Sigmoid colon (tissue), 7 donors: ENCODE results near the gene ESR1. TPM values are rescaled to one million over a fixed set of nuclear protein-coding genes. Genes with fewer than 3 reads are reported as not detected.
A peak's percentile ranks its signal among the peaks of the same experiment; 100 is the strongest.

Source experiments
- DNase-seq: peaks from one replicate; pipeline ENCODE4 v3.0.0-alpha.2; 2019
- H3K27ac ChIP-seq, 4 donors: fragments of 200-600 bp; sonication (generic); one replicate each; pipeline ENCODE4 v1.5.1; 2016 to 2019; ENCODE audit warnings: mild to moderate bottlenecking in 1 of 4
- H3K27me3 ChIP-seq, 3 donors: fragments of 200-600 bp; sonication (generic); one replicate each; pipeline ENCODE4 v1.5.1; 2019; ENCODE audit warnings: mild to moderate bottlenecking in 1 of 3
- H3K36me3 ChIP-seq, 4 donors: fragments of 200-600 bp; sonication (generic); one replicate each; pipeline ENCODE4 v1.5.1; 2016 to 2019
- H3K4me1 ChIP-seq, 4 donors: fragments of 200-600 bp; sonication (generic); one replicate each; pipeline ENCODE4 v1.5.1; 2017 to 2019
- H3K4me3 ChIP-seq, 4 donors: fragments of 200-600 bp; sonication (generic); one replicate each; pipeline ENCODE4 v1.5.1; 2017 to 2019; ENCODE audit warnings: mild to moderate bottlenecking in 2 of 4, moderate library complexity in 1 of 4
- H3K9me3 ChIP-seq, 4 donors: fragments of 200-600 bp in 3 of 4; sonication (generic) in 3 of 4; one replicate each; pipeline versions ENCODE4 v1.5.1 to v1.6.1; 2013 to 2019
- EP300 ChIP-seq, 4 donors: sonication (generic); formaldehyde crosslinking; IDR thresholded peaks; one replicate each; pipeline ENCODE4 v1.6.1; 2017; ENCODE audit warnings: antibody characterized with exemption in 4 of 4
- POLR2A ChIP-seq, 2 donors: fragments of 450-650 bp; IDR thresholded peaks; one replicate each; pipeline ENCODE4 v1.6.1; 2016; ENCODE audit warnings: antibody characterized with exemption in 2 of 2, mild to moderate bottlenecking in 2 of 2, moderate library complexity in 2 of 2
- POLR2AphosphoS5 ChIP-seq, 4 donors: sonication (generic); formaldehyde crosslinking; IDR thresholded peaks; one replicate each; pipeline ENCODE4 v1.6.1; 2017; ENCODE audit warnings: antibody characterized with exemption in 4 of 4
- WGBS, 2 donors: extraction: QIAGEN DNeasy Blood & Tissue Kit; methylation state at CpG; one replicate each; pipeline ENCODE4 v1.1.7; 2013; 5-methylcytosine and 5-hydroxymethylcytosine counted together
- intact Hi-C: fragments of 100-400 bp; cut with DNase I; formaldehyde crosslinking; loops from one replicate; pipeline ENCODE4 v1.15.1; 2023
- polyA plus RNA-seq, 3 donors: library from polyadenylated mRNA; stranded (reverse); fragments of 200-250 nt; gene quantifications; one replicate each; pipeline ENCODE4 v1.2.3, GENCODE V29; 2013
- total RNA-seq, 4 donors: library from RNA; depleted of rRNA; stranded (reverse); fragments of >200 nt; gene quantifications; one replicate each; pipeline ENCODE4 v1.1.0, GENCODE V29; 2016
- TF ChIP-seq, protein P1 (sequence below), 4 experiments: fragments of 450-650 bp in 3 of 4; fragments of 200-600 bp in 1 of 4; IDR thresholded peaks; one replicate each; pipeline ENCODE4 v1.5.1; 2016 to 2019; ENCODE audit warnings: antibody characterized with exemption in 4 of 4, mild to moderate bottlenecking in 3 of 4, moderate library complexity in 2 of 4
- donor health status: healthy with polysubstance abuse.
- donor health status: Bipolar disorder and iron deficiency.
- donor health status: healthy.

The ESR1 gene
- total RNA-seq (1 to 10 TPM in 3 of 4 donors, under 1 TPM in 1; 0.71 to 2.2 (median 1.1) TPM), polyA plus RNA-seq (under 1 TPM in 2 of 3 donors, not detected in 1; under 0.01 to 0.23 TPM)

GRCh38 chr6:151807513-151808370 is at the start of gene ESR1:
Gene ESR1, plus strand, starts transcription at chr6:151807682. Its CDS starts 231 bp downstream, at chr6:151807913.
- TF ChIP-seq POLR2AphosphoS5 (IDR thresholded peaks at IDR 0.05) (no peak), POLR2A (IDR thresholded peaks at IDR 0.05) (no peak), EP300 (IDR thresholded peaks at IDR 0.05) (no peak)
- TF ChIP-seq, protein P1, sequence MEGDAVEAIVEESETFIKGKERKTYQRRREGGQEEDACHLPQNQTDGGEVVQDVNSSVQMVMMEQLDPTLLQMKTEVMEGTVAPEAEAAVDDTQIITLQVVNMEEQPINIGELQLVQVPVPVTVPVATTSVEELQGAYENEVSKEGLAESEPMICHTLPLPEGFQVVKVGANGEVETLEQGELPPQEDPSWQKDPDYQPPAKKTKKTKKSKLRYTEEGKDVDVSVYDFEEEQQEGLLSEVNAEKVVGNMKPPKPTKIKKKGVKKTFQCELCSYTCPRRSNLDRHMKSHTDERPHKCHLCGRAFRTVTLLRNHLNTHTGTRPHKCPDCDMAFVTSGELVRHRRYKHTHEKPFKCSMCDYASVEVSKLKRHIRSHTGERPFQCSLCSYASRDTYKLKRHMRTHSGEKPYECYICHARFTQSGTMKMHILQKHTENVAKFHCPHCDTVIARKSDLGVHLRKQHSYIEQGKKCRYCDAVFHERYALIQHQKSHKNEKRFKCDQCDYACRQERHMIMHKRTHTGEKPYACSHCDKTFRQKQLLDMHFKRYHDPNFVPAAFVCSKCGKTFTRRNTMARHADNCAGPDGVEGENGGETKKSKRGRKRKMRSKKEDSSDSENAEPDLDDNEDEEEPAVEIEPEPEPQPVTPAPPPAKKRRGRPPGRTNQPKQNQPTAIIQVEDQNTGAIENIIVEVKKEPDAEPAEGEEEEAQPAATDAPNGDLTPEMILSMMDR (IDR thresholded peaks at IDR 0.05): no peak
- intact Hi-C loops: no loop called here
- Histone ChIP-seq H3K4me3 (peak within 1 kb of the TSS; percentile 18 to 48 (median 42)), H3K27me3 (peaks cover 12 to 61% (median 29%) of the 10 kb centered on the region in 3 donors), H3K4me1 (peaks cover 0 to 24% (median 21%) of the 10 kb centered on the region in 4 donors), H3K9me3 (no peaks in the 10 kb centered on the region), H3K27ac (no peak within 1 kb of the TSS), H3K36me3 (no peaks in the 10 kb centered on the region)
- 2 to 7% methylated on average over 73 of the region's 73 CpGs for WGBS, 2 donors
- DNase-seq: peak; percentile 66

DNA sequence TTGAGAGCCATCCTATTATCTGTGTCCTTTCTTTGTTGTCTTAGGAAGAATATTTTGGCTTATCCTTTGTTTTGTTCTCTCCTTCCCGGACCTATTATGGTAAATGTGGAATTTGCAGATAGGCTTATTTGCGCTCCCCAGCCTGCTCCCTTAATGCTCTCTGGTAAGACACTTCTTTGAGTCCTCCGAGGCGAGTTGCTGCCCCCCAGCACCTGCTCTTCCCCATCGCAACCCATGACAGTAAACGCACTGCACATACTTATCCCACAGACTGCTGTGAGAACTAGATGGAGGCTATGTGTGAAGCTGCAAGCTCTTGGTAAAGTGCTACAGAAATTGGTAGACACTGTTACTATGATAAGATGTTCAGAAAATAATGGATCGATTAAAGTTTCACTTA is 47.0 kb upstream of the ESR1 start:
- H3K27me3 ChIP-seq: no peaks in the 10 kb centered on the region
- H3K4me3 ChIP-seq: no peak overlapping the region
- 91 to 93% methylated on average over 7 of the region's 7 CpGs for WGBS, 2 donors
- no peak overlapping the region for H3K27ac ChIP-seq
- DNase-seq: no peak
- TF ChIP-seq, protein P1 (IDR thresholded peaks at IDR 0.05): no peak
- TF ChIP-seq EP300 (IDR thresholded peaks at IDR 0.05): no peak
- no peak for TF ChIP-seq POLR2AphosphoS5 (IDR thresholded peaks at IDR 0.05)
- TF ChIP-seq POLR2A (IDR thresholded peaks at IDR 0.05): no peak
- no peaks in the 10 kb centered on the region for H3K4me1 ChIP-seq
- H3K9me3 ChIP-seq: no peaks in the 10 kb centered on the region
- intact Hi-C loops: loop anchor here (10.0 kb wide), 1 partner anchor 364 kb away; no protein-coding TSS in a partner anchor
- H3K36me3 ChIP-seq: no peaks in the 10 kb centered on the region

DNA sequence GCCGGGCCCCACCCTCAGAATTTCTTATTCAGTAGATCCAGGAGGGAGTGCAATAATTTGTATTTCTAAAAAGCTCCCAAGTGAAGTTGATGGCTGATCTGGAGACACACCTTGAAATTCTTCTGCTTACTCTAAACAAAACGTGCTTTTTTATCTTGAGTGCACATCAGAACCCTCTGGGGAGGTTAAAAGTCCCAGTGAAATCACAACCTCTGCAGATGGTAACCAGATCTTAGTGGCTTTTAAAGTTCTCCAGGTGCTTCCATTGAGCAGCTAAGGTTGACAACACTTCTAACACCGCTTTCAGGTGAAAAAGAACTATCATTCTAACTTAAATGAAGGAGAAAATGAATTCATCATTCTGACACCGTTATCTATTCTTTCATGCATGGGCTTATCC is 45.6 kb upstream of the ESR1 start:
- Histone ChIP-seq H3K27ac (no peak overlapping the region), H3K36me3 (no peaks in the 10 kb centered on the region), H3K9me3 (no peaks in the 10 kb centered on the region), H3K27me3 (no peaks in the 10 kb centered on the region), H3K4me3 (no peak overlapping the region), H3K4me1 (no peaks in the 10 kb centered on the region)
- intact Hi-C loops: loop anchor here (10.0 kb wide), 1 partner anchor 363 kb away; no protein-coding TSS in a partner anchor
- no peak for TF ChIP-seq POLR2AphosphoS5 (IDR thresholded peaks at IDR 0.05)
- TF ChIP-seq POLR2A (IDR thresholded peaks at IDR 0.05): no peak
- TF ChIP-seq EP300 (IDR thresholded peaks at IDR 0.05): no peak
- TF ChIP-seq, protein P1 (IDR thresholded peaks at IDR 0.05): no peak
- no peak for DNase-seq
- WGBS, 2 donors: 64 to 66% methylated on average over 4 of the region's 4 CpGs

GRCh38 chr6:151762817-151763216 is 44.7 kb upstream of the ESR1 start:
- DNase-seq: no peak
- Histone ChIP-seq H3K36me3 (no peaks in the 10 kb centered on the region), H3K27ac (no peak overlapping the region), H3K4me3 (no peak overlapping the region), H3K27me3 (no peaks in the 10 kb centered on the region), H3K9me3 (no peaks in the 10 kb centered on the region), H3K4me1 (no peaks in the 10 kb centered on the region)
- no peak for TF ChIP-seq POLR2A (IDR thresholded peaks at IDR 0.05)
- TF ChIP-seq POLR2AphosphoS5 (IDR thresholded peaks at IDR 0.05): no peak
- TF ChIP-seq, protein P1 (IDR thresholded peaks at IDR 0.05): no peak
- no peak for TF ChIP-seq EP300 (IDR thresholded peaks at IDR 0.05)
- intact Hi-C loops: loop anchor here (10.0 kb wide), 1 partner anchor 362 kb away; no protein-coding TSS in a partner anchor
- 97% methylated on average over 4 of the region's 4 CpGs for WGBS, 2 donors
